HEK293 (cell line): Measurements from ENCODE around the gene APOE.

Experiments
- HOXA7 ChIP-seq: sonication (generic); formaldehyde crosslinking; IDR thresholded peaks from 2 replicates; pipeline ENCODE4 v1.8.1; 2022; ENCODE audit warnings: missing genetic modification reagents, borderline replicate concordance
- SP2 ChIP-seq: fragments of 450-650 bp; formaldehyde crosslinking; IDR thresholded peaks from 2 replicates; pipeline ENCODE4 v1.5.1; 2016; ENCODE audit warnings: missing biosample characterization, missing genetic modification characterization
- TF ChIP-seq, protein P1 (sequence below): sonication (generic); formaldehyde crosslinking; IDR thresholded peaks from 2 replicates; pipeline ENCODE4 v1.8.1; 2022; ENCODE audit warnings: mild to moderate bottlenecking, moderate library complexity, missing genetic modification reagents
- TF ChIP-seq, protein P2 (sequence below): fragments of 450-650 bp; formaldehyde crosslinking; IDR thresholded peaks from 2 replicates; pipeline ENCODE4 v1.5.1; 2016; ENCODE audit warnings: missing biosample characterization, missing genetic modification characterization
- TF ChIP-seq, protein P3 (sequence below): fragments of 450-650 bp; formaldehyde crosslinking; IDR thresholded peaks from 2 replicates; pipeline ENCODE4 v1.5.1; 2016; ENCODE audit warnings: missing biosample characterization, missing genetic modification characterization, low read depth

DNA sequence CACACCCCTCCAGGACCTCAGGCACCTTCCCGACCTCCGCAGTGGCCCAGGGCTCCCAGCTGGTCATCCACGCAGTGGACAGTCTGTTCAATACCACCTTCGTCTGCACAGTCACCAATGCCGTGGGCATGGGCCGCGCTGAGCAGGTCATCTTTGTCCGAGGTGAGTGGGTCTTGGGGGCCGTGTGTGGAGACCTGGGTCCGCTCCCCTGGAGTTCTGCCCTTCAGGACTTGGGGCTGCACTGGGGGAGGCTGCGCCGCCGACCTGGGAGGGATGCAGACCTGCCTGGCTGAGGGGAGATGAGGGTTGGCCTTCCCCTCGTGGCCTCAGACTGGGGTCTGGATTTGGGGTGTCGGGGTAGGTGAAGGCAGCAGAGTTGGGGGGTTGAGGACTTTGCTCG, 31.3 kb upstream of the APOE start:
- TF ChIP-seq, protein P1, sequence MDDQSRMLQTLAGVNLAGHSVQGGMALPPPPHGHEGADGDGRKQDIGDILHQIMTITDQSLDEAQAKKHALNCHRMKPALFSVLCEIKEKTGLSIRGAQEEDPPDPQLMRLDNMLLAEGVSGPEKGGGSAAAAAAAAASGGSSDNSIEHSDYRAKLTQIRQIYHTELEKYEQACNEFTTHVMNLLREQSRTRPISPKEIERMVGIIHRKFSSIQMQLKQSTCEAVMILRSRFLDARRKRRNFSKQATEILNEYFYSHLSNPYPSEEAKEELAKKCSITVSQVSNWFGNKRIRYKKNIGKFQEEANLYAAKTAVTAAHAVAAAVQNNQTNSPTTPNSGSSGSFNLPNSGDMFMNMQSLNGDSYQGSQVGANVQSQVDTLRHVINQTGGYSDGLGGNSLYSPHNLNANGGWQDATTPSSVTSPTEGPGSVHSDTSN: no peak
- TF ChIP-seq SP2 (no peak), HOXA7 (CRISPR knock-in tag) (no peak)
- TF ChIP-seq, protein P2, sequence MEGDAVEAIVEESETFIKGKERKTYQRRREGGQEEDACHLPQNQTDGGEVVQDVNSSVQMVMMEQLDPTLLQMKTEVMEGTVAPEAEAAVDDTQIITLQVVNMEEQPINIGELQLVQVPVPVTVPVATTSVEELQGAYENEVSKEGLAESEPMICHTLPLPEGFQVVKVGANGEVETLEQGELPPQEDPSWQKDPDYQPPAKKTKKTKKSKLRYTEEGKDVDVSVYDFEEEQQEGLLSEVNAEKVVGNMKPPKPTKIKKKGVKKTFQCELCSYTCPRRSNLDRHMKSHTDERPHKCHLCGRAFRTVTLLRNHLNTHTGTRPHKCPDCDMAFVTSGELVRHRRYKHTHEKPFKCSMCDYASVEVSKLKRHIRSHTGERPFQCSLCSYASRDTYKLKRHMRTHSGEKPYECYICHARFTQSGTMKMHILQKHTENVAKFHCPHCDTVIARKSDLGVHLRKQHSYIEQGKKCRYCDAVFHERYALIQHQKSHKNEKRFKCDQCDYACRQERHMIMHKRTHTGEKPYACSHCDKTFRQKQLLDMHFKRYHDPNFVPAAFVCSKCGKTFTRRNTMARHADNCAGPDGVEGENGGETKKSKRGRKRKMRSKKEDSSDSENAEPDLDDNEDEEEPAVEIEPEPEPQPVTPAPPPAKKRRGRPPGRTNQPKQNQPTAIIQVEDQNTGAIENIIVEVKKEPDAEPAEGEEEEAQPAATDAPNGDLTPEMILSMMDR (tag by site-specific recombination): no peak
- TF ChIP-seq, protein P3, sequence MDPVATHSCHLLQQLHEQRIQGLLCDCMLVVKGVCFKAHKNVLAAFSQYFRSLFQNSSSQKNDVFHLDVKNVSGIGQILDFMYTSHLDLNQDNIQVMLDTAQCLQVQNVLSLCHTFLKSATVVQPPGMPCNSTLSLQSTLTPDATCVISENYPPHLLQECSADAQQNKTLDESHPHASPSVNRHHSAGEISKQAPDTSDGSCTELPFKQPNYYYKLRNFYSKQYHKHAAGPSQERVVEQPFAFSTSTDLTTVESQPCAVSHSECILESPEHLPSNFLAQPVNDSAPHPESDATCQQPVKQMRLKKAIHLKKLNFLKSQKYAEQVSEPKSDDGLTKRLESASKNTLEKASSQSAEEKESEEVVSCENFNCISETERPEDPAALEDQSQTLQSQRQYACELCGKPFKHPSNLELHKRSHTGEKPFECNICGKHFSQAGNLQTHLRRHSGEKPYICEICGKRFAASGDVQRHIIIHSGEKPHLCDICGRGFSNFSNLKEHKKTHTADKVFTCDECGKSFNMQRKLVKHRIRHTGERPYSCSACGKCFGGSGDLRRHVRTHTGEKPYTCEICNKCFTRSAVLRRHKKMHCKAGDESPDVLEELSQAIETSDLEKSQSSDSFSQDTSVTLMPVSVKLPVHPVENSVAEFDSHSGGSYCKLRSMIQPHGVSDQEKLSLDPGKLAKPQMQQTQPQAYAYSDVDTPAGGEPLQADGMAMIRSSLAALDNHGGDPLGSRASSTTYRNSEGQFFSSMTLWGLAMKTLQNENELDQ (tag by site-specific recombination): no peak
